ENCODE results near the gene LIPE.

Gene LIPE

GRCh38 chr19:42360787-42361544 lies 66.2 kb downstream of the LIPE start:
- DNase-seq (ENCODE audit: low read depth in 2 of 3, low spot score in 1 of 3) = no peak

- DNase-seq (ENCODE audit: low read depth in 2 of 3, low spot score in 1 of 3) = no peak
These were observed 69.9 kb downstream of the LIPE start for GRCh38 chr19:42357290-42357689.

GRCh38 chr19:42356686-42357085 lies 70.5 kb downstream of the LIPE start:
- DNase-seq (ENCODE audit: low read depth in 2 of 3, low spot score in 1 of 3) = no peak

- no peak for DNase-seq (ENCODE audit: low read depth in 2 of 3, low spot score in 1 of 3)
These were observed 71.3 kb downstream of the LIPE start for GRCh38 chr19:42355896-42356295.

- DNase-seq (ENCODE audit: low read depth in 2 of 3, low spot score in 1 of 3) = no peak
These were observed 73.7 kb downstream of the LIPE start for GRCh38 chr19:42353341-42354015.

- DNase-seq (ENCODE audit: low read depth in 2 of 3, low spot score in 1 of 3) = no peak
These were observed 74.6 kb downstream of the LIPE start for GRCh38 chr19:42352301-42353259.
